GM12892 (cell line): Measurements from ENCODE around the gene ZNF683.

Experiments
- DNase-seq: peaks from one replicate; pipeline ENCODE4 v3.0.0; 2011; ENCODE audit not compliant: insufficient read length
- FAIRE-seq: peaks from 2 replicates; lab custom pipeline; 2011; peaks lifted over from hg19 to GRCh38; lab: Jason Lieb, UNC
- POLR2A ChIP-seq: IDR thresholded peaks from 2 replicates; pipeline ENCODE4 v1.6.1; 2011; ENCODE audit warnings: low read depth, low read length, control low read depth
- POLR2AphosphoS5 ChIP-seq: IDR thresholded peaks from 2 replicates; pipeline ENCODE4 v1.6.1; 2011; ENCODE audit warnings: low read depth, low read length, control low read depth
- TAF1 ChIP-seq: IDR thresholded peaks from 2 replicates; pipeline ENCODE4 v1.6.1; 2011; ENCODE audit warnings: low read depth, mild to moderate bottlenecking, control low read depth, low read length, borderline replicate concordance

The ZNF683 gene

DNA sequence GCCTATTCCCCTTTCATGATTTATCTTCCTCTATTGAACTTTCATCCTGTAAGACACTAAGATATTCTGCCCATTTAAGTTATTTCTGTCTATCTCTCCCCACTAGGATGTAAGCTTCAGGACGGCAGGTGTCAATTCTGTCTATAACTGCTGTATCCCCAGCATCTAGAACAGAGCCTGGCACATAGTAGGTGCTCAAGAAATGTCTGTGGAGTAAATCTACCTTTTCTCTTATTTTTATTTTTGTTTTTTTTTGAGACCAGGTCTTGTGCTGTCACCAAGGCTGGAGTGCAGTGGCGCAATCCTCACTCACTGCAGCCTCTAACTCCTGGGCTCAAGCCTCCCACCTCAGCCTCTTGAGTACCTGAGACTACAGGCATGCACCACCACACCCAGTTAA lies 49.2 kb downstream of the ZNF683 start:
- TF ChIP-seq POLR2A (no peak), POLR2AphosphoS5 (no peak), TAF1 (no peak)
- FAIRE-seq (no peak), DNase-seq (no peak)

DNA sequence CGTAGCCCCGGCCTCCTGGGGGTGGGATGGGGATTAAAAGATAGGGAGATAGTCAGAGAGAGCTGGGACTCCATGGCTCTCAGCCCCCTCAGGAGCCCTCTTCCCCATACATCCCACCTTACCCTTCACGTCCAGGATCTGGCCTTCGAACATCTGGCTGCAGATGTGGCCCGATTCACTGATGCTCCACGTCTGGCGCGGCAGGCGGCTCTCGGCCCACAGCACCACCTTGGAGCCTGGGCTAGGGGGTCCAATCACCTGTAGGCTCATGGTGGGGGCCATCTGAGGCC lies 50.6 kb downstream of the ZNF683 start:
- FAIRE-seq (no peak), DNase-seq (no peak)
- TF ChIP-seq POLR2AphosphoS5, result no peak

DNA sequence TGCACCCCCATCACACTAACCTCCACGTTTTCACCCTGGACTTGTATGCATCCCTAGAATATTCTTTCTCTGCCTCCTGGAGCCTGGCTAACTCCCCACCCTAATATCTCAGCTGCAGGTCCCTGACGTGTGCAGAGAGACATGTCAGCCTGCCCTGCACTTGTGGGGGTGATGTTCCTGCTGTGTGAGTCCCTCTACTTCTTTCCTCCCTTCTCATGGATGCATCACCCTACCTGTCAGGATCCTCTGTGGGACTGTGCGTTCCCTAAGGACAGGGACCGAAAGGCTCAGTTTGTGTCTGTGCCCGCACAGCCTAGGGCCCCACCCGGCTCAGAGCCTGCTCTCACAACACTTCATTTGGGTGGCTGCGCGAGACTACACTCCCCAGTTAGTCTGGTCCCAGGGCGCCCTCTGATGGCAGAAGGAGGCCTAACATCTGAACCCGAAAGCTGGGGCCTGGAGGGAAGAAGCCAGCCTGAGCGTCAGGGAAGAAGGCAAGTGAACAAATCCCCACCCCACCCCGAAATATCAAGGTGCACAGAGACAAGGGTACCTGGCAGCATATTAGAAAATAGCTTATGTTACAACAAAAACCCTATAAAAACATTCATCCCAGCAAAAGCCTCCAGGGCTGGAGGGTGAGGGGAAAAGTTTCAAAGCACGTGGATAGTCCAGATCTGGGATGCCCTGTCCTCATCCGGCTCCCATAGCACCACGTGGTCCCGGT lies 51.1 kb downstream of the ZNF683 start:
- TF ChIP-seq POLR2A, result no peak
- no peak for TF ChIP-seq POLR2AphosphoS5
- no peak for TF ChIP-seq TAF1
- peak; percentile 94 for FAIRE-seq
- DNase-seq, result peak; percentile 82

DNA sequence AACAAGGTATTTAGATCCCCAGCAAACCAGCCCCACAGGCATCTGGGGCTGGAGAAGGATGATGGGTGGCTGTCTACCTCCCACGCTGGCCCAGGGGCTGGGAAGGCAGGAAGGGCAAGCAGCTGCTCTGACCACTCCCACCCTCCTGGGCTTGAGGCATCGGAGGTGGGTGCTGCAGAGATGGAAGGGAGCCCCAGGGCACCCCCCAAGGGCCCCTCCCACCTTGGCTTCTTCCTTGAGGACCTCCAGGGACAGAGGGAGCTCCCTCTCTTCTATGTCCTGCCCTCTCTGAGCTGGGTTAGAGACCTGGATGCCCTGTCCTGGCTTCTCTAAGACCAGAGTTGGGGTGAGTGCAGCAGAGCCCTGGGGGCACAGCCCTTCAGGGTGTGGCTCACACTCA lies 51.7 kb downstream of the ZNF683 start:
- TF ChIP-seq TAF1, result no peak
- 0 out of 2 replicates have a peak, but pooled peaks have one; percentile 12 for TF ChIP-seq POLR2A
- TF ChIP-seq POLR2AphosphoS5, result no peak
- DNase-seq, result no peak
- FAIRE-seq, result no peak

GRCh38 chr1:26318338-26319064 lies 54.0 kb downstream of the ZNF683 start:
- FAIRE-seq (peak; percentile 95), DNase-seq (no peak)
- TF ChIP-seq POLR2AphosphoS5 (peak; percentile 4; the same call in 1 of the 2 replicates), POLR2A (0 out of 2 replicates have a peak, but pooled peaks have one; percentile 29), TAF1 (no peak)

DNA sequence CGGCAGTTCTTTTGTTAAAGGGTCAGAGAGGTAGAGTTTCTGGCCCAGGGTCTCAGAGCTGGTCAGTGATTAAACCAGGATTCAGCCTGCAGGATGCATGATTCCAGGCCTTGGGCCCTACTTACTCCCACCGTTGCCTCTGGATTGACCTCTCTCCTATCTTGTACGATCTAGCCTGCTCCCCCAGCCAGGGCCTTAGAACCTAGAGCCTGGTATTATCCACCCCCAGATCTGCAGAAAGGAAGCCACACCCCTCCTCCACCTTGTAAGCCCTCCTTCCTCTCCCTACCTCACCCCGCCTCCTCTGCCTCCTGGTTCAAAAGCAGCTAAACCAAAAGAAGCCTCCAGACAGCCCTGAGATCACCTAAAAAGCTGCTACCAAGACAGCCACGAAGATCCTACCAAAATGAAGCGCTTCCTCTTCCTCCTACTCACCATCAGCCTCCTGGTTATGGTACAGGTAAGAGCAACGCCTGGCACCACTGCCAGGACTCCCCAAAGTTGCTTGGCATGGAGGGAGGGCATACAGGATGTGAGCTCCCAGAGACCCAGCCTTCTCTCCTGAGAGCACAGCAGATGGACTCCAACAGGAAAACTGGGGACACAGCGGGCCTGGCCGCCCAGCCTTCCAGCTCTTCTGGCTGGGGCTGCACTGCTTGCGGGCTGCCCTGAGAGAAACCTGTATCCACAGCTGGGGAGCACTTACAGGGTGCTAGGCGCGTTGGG lies 54.8 kb downstream of the ZNF683 start, which contains the start of gene CD52:
Gene CD52 (plus strand): TSS at position 347 of the 726 bp plus-strand sequence. CDS start 60 bp downstream, at position 407.
- TF ChIP-seq POLR2AphosphoS5 (peak; percentile 75), POLR2A (peak; percentile 81), TAF1 (no peak)
- peak; percentile 76 for DNase-seq
- peak; percentile 99 for FAIRE-seq

GRCh38 chr1:26317146-26317545 lies 55.4 kb downstream of the ZNF683 start:
- no peak for DNase-seq
- FAIRE-seq, result no peak
- TF ChIP-seq POLR2AphosphoS5 (no peak), POLR2A (no peak), TAF1 (no peak)

- TF ChIP-seq POLR2AphosphoS5, result no peak
- no peak for TF ChIP-seq POLR2A
- no peak for TF ChIP-seq TAF1
- peak; percentile 93 for FAIRE-seq
- DNase-seq, result no peak
These were observed 56.4 kb downstream of the ZNF683 start for GRCh38 chr1:26315874-26316850.

DNA sequence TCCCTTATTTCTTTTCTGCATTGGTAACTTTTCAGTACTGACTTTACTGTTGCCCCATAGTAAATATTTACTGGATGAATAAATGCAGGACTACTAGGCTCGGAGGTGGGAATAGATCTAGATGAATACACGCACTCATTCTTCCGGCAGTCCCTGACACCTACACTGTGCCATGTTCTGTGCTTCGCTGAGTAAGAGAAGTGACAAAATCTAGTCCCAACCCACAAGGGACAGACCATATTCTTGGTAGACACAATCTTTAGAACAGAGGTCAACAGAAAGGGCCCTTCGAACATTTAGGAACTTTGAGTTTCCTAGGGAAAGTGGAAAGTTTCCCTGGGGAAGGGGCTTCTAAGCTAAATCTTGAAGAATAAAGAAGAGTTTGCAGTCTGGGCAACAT lies 58.0 kb downstream of the ZNF683 start:
- TF ChIP-seq POLR2AphosphoS5 (no peak), TAF1 (no peak), POLR2A (no peak)
- DNase-seq (no peak), FAIRE-seq (no peak)
